Measurements from ENCODE around the gene NMNAT3.

NMNAT3 gene

GRCh38 chr3:139687431-139687830, 9.7 kb upstream of the NMNAT3 start:
- DNase-seq (ENCODE audit: low spot score in 2 of 2) (no peak), ATAC-seq (no peak)
- H3K9me3 Mint-ChIP-seq = no peaks in the 10 kb centered on the region
- H3K27ac Mint-ChIP-seq = no peak overlapping the region
- H3K4me1 Mint-ChIP-seq = no peaks in the 10 kb centered on the region
- no peak overlapping the region for H3K4me3 Mint-ChIP-seq
- H3K36me3 Mint-ChIP-seq = no peaks in the 10 kb centered on the region

DNA sequence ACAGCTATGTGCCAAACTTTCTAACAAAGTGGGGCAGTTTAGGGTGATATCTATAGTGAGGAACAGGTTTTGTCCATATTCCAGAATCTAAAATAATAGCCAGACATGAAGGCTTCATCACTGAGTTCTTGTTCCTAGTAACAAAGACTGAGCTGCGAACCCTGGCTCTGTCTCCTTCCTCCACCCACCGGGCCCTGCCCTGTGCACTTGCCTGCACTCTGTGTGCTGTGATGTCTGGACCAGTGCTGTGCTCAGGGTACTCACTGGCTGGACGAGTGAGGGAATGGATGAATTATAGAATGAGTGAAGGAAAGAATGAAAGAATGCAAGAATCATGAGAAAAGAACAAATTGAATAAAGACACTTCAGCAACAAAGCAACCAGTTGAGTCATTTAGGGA, 8.9 kb upstream of the NMNAT3 start:
- no peaks in the 10 kb centered on the region for H3K36me3 Mint-ChIP-seq
- ATAC-seq (peak; percentile 39), DNase-seq (ENCODE audit: low spot score in 2 of 2) (no peak)
- no peak overlapping the region for H3K4me3 Mint-ChIP-seq
- no peaks in the 10 kb centered on the region for H3K9me3 Mint-ChIP-seq
- no peak overlapping the region for H3K27ac Mint-ChIP-seq
- no peaks in the 10 kb centered on the region for H3K4me1 Mint-ChIP-seq

GRCh38 chr3:139686206-139686605, 8.4 kb upstream of the NMNAT3 start:
- H3K4me1 Mint-ChIP-seq = no peaks in the 10 kb centered on the region
- DNase-seq (ENCODE audit: low spot score in 2 of 2) = no peak
- H3K9me3 Mint-ChIP-seq = no peaks in the 10 kb centered on the region
- H3K27ac Mint-ChIP-seq = no peak overlapping the region
- no peak overlapping the region for H3K4me3 Mint-ChIP-seq
- H3K36me3 Mint-ChIP-seq = no peaks in the 10 kb centered on the region
- no peak for ATAC-seq

GRCh38 chr3:139679220-139679775, 1.5 kb upstream of the NMNAT3 start:
- H3K4me3 Mint-ChIP-seq = no peak overlapping the region
- DNase-seq (ENCODE audit: low spot score in 2 of 2) (no peak), ATAC-seq (no peak)
- no peaks in the 10 kb centered on the region for H3K9me3 Mint-ChIP-seq
- H3K36me3 Mint-ChIP-seq = no peaks in the 10 kb centered on the region
- H3K4me1 Mint-ChIP-seq = no peaks in the 10 kb centered on the region
- H3K27ac Mint-ChIP-seq = no peak overlapping the region

GRCh38 chr3:139676632-139677387, 962 bp downstream of the NMNAT3 start:
- no peaks in the 10 kb centered on the region for H3K36me3 Mint-ChIP-seq
- DNase-seq (ENCODE audit: low spot score in 2 of 2) = no peak
- no peaks in the 10 kb centered on the region for H3K9me3 Mint-ChIP-seq
- no peak overlapping the region for H3K27ac Mint-ChIP-seq
- no peak for ATAC-seq
- no peaks in the 10 kb centered on the region for H3K4me1 Mint-ChIP-seq
- peak overlapping the region; percentile 58 for H3K4me3 Mint-ChIP-seq

DNA sequence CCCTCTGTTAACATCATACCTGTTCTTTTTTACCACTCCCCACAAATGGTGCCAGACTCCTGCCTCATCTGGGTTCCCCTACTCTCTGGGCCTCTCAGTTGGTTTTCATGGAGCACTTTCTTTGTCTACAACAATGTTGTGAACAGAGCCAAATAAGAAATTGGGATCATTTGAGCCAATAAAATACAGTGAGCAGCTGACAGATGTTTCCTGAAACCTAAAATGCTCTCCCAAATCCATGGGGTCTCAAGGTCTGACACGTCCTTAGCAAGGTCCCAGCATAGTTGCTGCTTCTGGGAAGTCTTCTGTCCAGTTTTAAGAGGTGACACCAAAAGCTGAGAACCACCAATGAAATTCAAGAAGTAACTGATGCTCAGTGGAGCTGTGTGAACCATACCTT, 1.7 kb downstream of the NMNAT3 start:
- no peak overlapping the region for H3K4me3 Mint-ChIP-seq
- no peak overlapping the region for H3K27ac Mint-ChIP-seq
- no peaks in the 10 kb centered on the region for H3K9me3 Mint-ChIP-seq
- no peaks in the 10 kb centered on the region for H3K36me3 Mint-ChIP-seq
- DNase-seq (ENCODE audit: low spot score in 2 of 2) (no peak), ATAC-seq (no peak)
- H3K4me1 Mint-ChIP-seq = no peaks in the 10 kb centered on the region

- no peak overlapping the region for H3K27ac Mint-ChIP-seq
- no peaks in the 10 kb centered on the region for H3K4me1 Mint-ChIP-seq
- ATAC-seq (no peak), DNase-seq (ENCODE audit: low spot score in 2 of 2) (no peak)
- H3K9me3 Mint-ChIP-seq = no peaks in the 10 kb centered on the region
- H3K4me3 Mint-ChIP-seq = no peak overlapping the region
- no peaks in the 10 kb centered on the region for H3K36me3 Mint-ChIP-seq
Observed at GRCh38 chr3:139675327-139675726, 2.4 kb downstream of the NMNAT3 start.

DNA sequence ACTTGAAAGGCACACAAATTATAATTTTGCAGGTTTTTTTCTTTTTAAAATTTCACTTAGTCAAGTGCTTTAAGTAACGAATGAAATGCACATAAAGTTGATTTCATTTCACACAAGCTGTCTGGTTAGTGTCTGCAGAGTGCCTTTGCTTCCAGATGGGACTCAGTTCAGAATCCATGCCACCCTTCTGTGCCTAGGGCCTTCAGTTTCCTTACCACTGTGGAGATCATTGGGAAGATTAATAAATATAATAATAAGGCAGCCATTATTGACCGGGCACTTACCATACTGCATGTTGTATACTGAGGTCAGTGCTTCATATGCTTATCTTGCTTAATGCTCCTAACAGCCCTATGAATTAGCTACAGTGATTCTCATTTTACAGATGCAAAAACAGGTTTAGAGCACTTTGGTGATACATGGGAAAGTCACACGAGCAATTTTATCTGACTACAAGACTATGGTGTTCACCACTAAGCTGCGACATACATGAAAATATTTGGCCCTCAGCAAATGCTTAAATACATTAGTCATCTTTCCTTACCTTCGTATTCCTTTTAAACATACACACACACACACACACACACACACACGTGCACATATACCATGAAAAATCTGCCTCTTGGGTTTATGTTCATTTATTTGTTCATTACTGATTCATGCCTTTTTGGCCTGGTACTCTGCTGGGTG, 3.1 kb downstream of the NMNAT3 start:
- no peaks in the 10 kb centered on the region for H3K4me1 Mint-ChIP-seq
- no peak for DNase-seq (ENCODE audit: low spot score in 2 of 2)

GRCh38 chr3:139672884-139673283, 4.9 kb downstream of the NMNAT3 start:
- Mint-ChIP-seq H3K27ac (no peak overlapping the region), H3K4me3 (no peak overlapping the region), H3K9me3 (no peaks in the 10 kb centered on the region), H3K36me3 (no peaks in the 10 kb centered on the region), H3K4me1 (no peaks in the 10 kb centered on the region)
- DNase-seq (ENCODE audit: low spot score in 2 of 2) (no peak), ATAC-seq (no peak)

More for the DNA sequence above, 3.1 kb downstream of the NMNAT3 start:
- Mint-ChIP-seq H3K9me3 (no peaks in the 10 kb centered on the region), H3K27ac (no peak overlapping the region), H3K36me3 (no peaks in the 10 kb centered on the region), H3K4me3 (no peak overlapping the region)
- ATAC-seq = no peak

DNA sequence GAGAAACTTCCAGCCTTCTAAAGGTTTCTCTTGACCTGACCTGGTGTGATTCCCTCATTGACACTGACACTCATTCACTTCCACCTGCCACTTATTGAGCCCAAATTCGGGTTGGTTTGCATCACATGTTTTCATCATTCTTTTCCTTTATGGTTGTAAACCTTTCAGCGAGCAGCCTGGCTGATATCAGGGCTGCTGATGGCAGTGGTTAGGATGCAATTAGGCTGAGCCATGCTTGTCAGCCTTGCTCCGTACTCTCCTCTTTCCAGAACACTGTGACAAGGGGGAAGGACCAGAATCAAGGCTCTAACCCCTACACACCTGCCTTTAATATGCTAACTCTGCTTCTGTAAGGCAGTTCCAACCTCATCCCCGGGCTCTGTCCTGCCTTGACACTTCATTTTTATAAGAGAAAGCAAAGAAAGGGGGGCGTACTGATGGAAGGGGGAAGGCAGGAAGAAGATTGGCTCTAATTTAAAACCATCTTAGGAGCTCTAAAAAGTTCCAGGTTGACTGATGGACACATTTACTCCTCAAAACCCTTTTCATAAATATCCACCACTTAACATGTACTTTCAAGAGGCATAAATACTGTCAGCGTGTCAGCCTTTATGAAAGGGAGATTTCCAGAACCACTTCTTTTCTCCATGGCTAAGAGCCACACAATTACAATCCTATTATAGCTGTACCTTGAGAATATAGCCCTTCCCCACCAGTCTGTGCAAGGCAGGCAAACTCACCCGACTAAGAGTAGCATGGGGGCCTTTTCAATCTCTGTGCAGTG, 5.7 kb downstream of the NMNAT3 start:
- no peaks in the 10 kb centered on the region for H3K4me1 Mint-ChIP-seq
- no peaks in the 10 kb centered on the region for H3K9me3 Mint-ChIP-seq
- ATAC-seq = no peak
- no peak overlapping the region for H3K27ac Mint-ChIP-seq
- H3K4me3 Mint-ChIP-seq = no peak overlapping the region
- H3K36me3 Mint-ChIP-seq = no peaks in the 10 kb centered on the region
- DNase-seq (ENCODE audit: low spot score in 2 of 2) = no peak

DNA sequence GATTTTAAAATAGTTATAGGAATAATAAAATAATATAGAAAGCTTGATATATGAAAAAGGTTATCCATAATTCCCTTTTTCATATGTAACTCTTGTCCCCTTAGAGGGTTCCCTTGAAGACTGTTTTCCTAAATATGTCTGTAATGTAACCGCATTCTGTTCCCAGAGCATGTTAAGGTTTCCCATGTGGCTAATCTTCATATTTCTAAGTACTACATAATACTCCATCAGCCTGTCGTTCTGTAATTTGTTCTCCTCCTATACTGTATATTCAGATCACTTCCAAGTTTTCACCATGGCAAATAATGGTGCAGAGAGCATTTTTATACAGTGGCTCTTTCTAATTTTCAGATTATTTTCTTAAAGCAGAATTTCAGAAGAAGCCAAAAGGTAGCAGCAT, 6.7 kb downstream of the NMNAT3 start:
- no peaks in the 10 kb centered on the region for H3K36me3 Mint-ChIP-seq
- H3K4me3 Mint-ChIP-seq = no peak overlapping the region
- ATAC-seq = no peak
- no peak overlapping the region for H3K27ac Mint-ChIP-seq
- no peaks in the 10 kb centered on the region for H3K9me3 Mint-ChIP-seq
- no peaks in the 10 kb centered on the region for H3K4me1 Mint-ChIP-seq
- DNase-seq (ENCODE audit: low spot score in 2 of 2) = no peak

DNA sequence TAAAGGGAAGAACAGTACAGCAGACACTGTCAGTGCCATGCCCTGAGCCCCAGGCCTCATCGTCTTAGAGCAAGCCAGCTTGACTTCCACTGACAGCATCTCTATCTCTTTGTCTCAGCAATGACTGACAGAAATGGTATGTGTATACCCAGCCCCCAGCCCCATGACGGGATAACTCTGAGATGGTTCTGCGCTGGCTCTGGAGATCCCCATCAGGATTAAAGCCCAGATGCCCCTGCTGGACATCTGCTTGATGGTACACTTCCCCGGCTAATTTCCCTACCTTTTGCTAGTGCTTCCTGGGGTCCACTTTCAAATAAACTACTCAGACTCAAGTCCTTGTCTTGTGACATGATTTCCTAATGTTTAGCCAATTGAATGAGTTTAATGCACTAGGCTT, 7.6 kb downstream of the NMNAT3 start:
- DNase-seq (ENCODE audit: low spot score in 2 of 2) = no peak

DNA sequence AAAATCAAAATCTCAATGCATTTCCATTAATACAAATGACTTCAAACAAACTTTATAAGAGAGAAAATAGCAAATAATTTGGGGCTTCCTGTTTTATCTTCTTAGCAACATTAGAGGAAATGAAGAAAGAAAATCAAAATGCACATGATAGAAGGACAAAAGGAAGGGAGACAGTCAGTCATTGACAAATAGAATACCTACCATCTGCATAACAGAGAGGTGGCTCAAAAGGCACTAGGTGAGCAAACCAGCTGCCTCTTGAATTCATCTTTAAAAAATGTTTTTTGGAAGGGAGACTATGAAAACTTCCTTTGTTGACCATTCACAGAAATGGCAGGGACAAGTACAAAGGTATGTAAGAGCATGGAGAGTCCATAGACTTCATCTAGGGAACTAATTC, 9.4 kb downstream of the NMNAT3 start:
- no peak overlapping the region for H3K4me3 Mint-ChIP-seq
- H3K27ac Mint-ChIP-seq = no peak overlapping the region
- no peaks in the 10 kb centered on the region for H3K9me3 Mint-ChIP-seq
- H3K4me1 Mint-ChIP-seq = no peaks in the 10 kb centered on the region
- ATAC-seq = no peak
- no peak for DNase-seq (ENCODE audit: low spot score in 2 of 2)
- no peaks in the 10 kb centered on the region for H3K36me3 Mint-ChIP-seq

More for the DNA sequence above, 7.6 kb downstream of the NMNAT3 start:
- peak; percentile 35 for ATAC-seq
- H3K36me3 Mint-ChIP-seq = no peaks in the 10 kb centered on the region
- no peaks in the 10 kb centered on the region for H3K9me3 Mint-ChIP-seq
- H3K4me3 Mint-ChIP-seq = no peak overlapping the region
- no peak overlapping the region for H3K27ac Mint-ChIP-seq
- no peaks in the 10 kb centered on the region for H3K4me1 Mint-ChIP-seq

- no peaks in the 10 kb centered on the region for H3K9me3 Mint-ChIP-seq
- no peaks in the 10 kb centered on the region for H3K4me1 Mint-ChIP-seq
- H3K27ac Mint-ChIP-seq = no peak overlapping the region
- no peak overlapping the region for H3K4me3 Mint-ChIP-seq
- H3K36me3 Mint-ChIP-seq = no peaks in the 10 kb centered on the region
- DNase-seq (ENCODE audit: low spot score in 2 of 2) (no peak), ATAC-seq (no peak)
Observed at GRCh38 chr3:139664958-139665357, 12.8 kb downstream of the NMNAT3 start.

DNA sequence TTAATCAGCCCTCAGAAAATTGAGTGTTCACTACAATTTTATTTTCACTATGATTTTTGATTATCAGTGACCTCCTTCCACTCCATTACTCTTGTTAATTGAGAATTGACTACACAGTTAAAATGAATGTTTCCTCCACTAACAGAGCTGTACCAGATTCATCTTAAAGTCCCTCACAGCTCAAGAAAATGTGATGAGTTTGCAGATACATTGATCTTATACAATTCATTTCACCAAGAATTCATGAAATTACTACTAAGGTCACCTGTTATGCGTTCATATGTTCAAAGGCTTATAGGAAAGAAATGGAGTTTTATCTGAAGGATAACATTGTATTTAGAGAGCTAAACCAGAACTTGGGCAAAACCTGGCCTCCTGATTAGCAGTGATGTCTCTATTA, 17.5 kb downstream of the NMNAT3 start:
- H3K9me3 Mint-ChIP-seq = no peaks in the 10 kb centered on the region
- no peak for ATAC-seq
- no peak overlapping the region for H3K27ac Mint-ChIP-seq
- no peaks in the 10 kb centered on the region for H3K4me1 Mint-ChIP-seq
- no peak overlapping the region for H3K4me3 Mint-ChIP-seq
- H3K36me3 Mint-ChIP-seq = no peaks in the 10 kb centered on the region
- DNase-seq (ENCODE audit: low spot score in 2 of 2) = no peak
